Natural killer cell (primary cell): ENCODE measurements around the gene OPRL1. TPM values are rescaled to one million over a fixed set of nuclear protein-coding genes. Genes with fewer than 3 reads are reported as not detected.

Source experiments
- ATAC-seq, 3 donors: fragments of 150-1000 bp in 2 of 3; fragments of 200-7000 bp in 1 of 3; cut with Tn5 transposase; 1 replicate in 1 of 3; 2 replicates in 2 of 3; pipeline ENCODE4 v1.10.0; 2021; ENCODE audit warnings: mild to moderate bottlenecking in 2 of 3, moderate library complexity in 2 of 3
- DNase-seq, 2 donors: peaks; one replicate each; pipeline versions ENCODE4 v3.0.0 to v3.0.0-alpha.2; 2013 to 2021; ENCODE audit warnings: mixed read lengths in 1 of 2
- H3K27ac ChIP-seq: one replicate; pipeline ENCODE4 v1.5.1; 2013; ENCODE audit warnings: mild to moderate bottlenecking, low read length
- H3K27me3 ChIP-seq: one replicate; pipeline ENCODE4 v1.6.1; 2013; ENCODE audit warnings: low read length; ENCODE audit not compliant: control insufficient read depth, insufficient read depth
- H3K36me3 ChIP-seq: one replicate; pipeline ENCODE4 v1.6.1; 2013; ENCODE audit warnings: low read length; ENCODE audit not compliant: control insufficient read depth, insufficient read depth
- H3K4me1 ChIP-seq: one replicate; pipeline ENCODE4 v1.6.1; 2013; ENCODE audit warnings: low read length; ENCODE audit not compliant: control insufficient read depth, insufficient read depth
- H3K4me3 ChIP-seq: one replicate; pipeline ENCODE4 v1.5.1; 2013; ENCODE audit warnings: low read length
- H3K9me3 ChIP-seq: one replicate; pipeline ENCODE4 v1.6.1; 2013; ENCODE audit warnings: low read length; ENCODE audit not compliant: control insufficient read depth, insufficient read depth
- H3K27ac Mint-ChIP-seq, 2 donors: one replicate each; pipeline ENCODE4 v1.8.0; 2022; ENCODE audit warnings: mild to moderate bottlenecking in 2 of 2, mixed read lengths in 2 of 2, moderate library complexity in 1 of 2
- H3K27me3 Mint-ChIP-seq, 2 donors: one replicate each; pipeline ENCODE4 v1.8.0; 2022; ENCODE audit warnings: low read depth in 2 of 2, mixed read lengths in 2 of 2
- H3K36me3 Mint-ChIP-seq: one replicate; pipeline ENCODE4 v1.8.0; 2022; ENCODE audit warnings: mixed read lengths
- H3K4me1 Mint-ChIP-seq, 2 donors: one replicate each; pipeline ENCODE4 v1.8.0; 2022; ENCODE audit warnings: mixed read lengths in 2 of 2
- H3K4me3 Mint-ChIP-seq: one replicate; pipeline ENCODE4 v1.8.0; 2022; ENCODE audit warnings: mild to moderate bottlenecking, moderate library complexity, mixed read lengths
- H3K9me3 Mint-ChIP-seq, 2 donors: one replicate each; pipeline ENCODE4 v1.8.0; 2022; ENCODE audit warnings: mixed read lengths in 2 of 2
- CTCF ChIP-seq: fragments of 200-600 bp; IDR thresholded peaks from one replicate; pipeline ENCODE4 v1.8.0; 2022; ENCODE audit warnings: antibody characterized with exemption
- WGBS: methylation state at CpG from one replicate; pipeline ENCODE4 v1.1.7; 2013; ENCODE audit warnings: missing lambda C conversion rate; ENCODE audit not compliant: insufficient coverage; 5-methylcytosine and 5-hydroxymethylcytosine counted together
- intact Hi-C: fragments of 100-400 bp; cut with micrococcal nuclease; formaldehyde crosslinking; loops from one replicate; pipeline ENCODE4 v1.14.2; 2022
- total RNA-seq, 4 donors: library from RNA; stranded (reverse); fragments of 120-200 nt in 1 of 4; gene quantifications; one replicate each; pipeline versions ENCODE4 v1.2.3 to v1.2.4, GENCODE V29; 2013 to 2022

The OPRL1 gene
- total RNA-seq, 3 donors from 2014 or later (not counting 1 experiment from before 2014, with no cell fraction given): 1.2 to 2.2 (median 1.4) TPM

- no peaks in the 10 kb centered on the region for H3K36me3 ChIP-seq
- Mint-ChIP-seq H3K27ac (no peak overlapping the region), H3K36me3 (no peaks in the 10 kb centered on the region), H3K4me3 (no peak overlapping the region), H3K4me1 (peaks cover 5 to 15% of the 10 kb centered on the region in 2 donors), H3K27me3 (peaks cover 20 to 27% of the 10 kb centered on the region in 2 donors), H3K9me3 (no peaks in the 10 kb centered on the region)
- no peak for TF ChIP-seq CTCF
- DNase-seq (no peak), ATAC-seq (no peak)
- peaks cover 32% of the 10 kb centered on the region for H3K27me3 ChIP-seq
- WGBS: 18% methylated on average over 6 of the region's 11 CpGs
- no peaks in the 10 kb centered on the region for H3K9me3 ChIP-seq
- peaks cover 49% of the 10 kb centered on the region for H3K4me1 ChIP-seq
- intact Hi-C loops: no loop called here
- H3K27ac ChIP-seq: no peak overlapping the region
- peak overlapping the region; percentile 25 for H3K4me3 ChIP-seq
Measured at GRCh38 chr20:64041781-64042053, 38.2 kb upstream of the OPRL1 start.

DNA sequence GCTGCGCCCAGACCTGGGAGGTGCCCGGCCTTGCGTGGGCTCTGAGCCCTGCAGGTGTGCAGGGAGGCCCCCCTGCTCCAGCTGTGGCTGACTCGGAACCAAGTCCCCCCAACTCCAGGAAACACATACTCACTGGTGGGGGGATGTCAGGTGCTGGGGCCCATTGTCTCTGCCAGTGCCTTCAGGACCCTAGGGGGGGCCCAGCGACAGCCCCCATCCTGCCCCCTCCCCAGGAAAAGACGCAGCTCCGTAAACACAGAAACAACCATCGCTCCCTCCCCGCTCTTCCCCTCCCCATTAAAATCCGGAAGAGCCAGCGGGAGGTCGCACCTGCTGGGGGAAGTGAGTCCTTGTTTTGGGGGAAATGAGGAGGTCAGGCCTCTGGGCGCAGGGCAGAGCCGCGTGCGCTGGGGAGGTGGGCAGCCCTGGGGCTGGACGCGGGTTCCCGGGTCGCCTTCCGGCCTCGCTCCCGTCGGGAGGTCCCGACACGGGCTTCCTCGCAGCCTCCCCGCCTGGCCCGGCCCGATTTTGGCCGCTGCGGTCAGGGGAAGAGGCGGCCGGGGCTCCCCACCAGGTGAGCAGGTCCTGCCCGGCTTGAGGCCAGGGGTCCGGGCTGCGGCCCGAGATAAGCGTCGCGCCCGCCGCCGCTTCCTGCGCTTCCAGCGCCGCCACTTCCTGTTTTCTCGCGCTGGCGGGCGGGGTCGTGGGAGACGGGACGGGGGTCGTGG lies 37.7 kb upstream of the OPRL1 start:
- no peak overlapping the region for H3K27ac Mint-ChIP-seq
- DNase-seq (peak in 1 of 2 donors; percentile 49), ATAC-seq (no peak)
- no peak overlapping the region for H3K27ac ChIP-seq
- peak overlapping the region; percentile 25 for H3K4me3 ChIP-seq
- no peaks in the 10 kb centered on the region for H3K9me3 Mint-ChIP-seq
- peaks cover 30% of the 10 kb centered on the region for H3K27me3 ChIP-seq
- peaks cover 5 to 15% of the 10 kb centered on the region in 2 donors for H3K4me1 Mint-ChIP-seq
- no peaks in the 10 kb centered on the region for H3K9me3 ChIP-seq
- no peaks in the 10 kb centered on the region for H3K36me3 ChIP-seq
- peaks cover 24 to 29% of the 10 kb centered on the region in 2 donors for H3K27me3 Mint-ChIP-seq
- H3K4me1 ChIP-seq: peaks cover 45% of the 10 kb centered on the region
- TF ChIP-seq CTCF: no peak
- 0% methylated on average over 41 of the region's 55 CpGs for WGBS
- H3K36me3 Mint-ChIP-seq: no peaks in the 10 kb centered on the region
- intact Hi-C loops: no loop called here
- peak overlapping the region; percentile 42 for H3K4me3 Mint-ChIP-seq

DNA sequence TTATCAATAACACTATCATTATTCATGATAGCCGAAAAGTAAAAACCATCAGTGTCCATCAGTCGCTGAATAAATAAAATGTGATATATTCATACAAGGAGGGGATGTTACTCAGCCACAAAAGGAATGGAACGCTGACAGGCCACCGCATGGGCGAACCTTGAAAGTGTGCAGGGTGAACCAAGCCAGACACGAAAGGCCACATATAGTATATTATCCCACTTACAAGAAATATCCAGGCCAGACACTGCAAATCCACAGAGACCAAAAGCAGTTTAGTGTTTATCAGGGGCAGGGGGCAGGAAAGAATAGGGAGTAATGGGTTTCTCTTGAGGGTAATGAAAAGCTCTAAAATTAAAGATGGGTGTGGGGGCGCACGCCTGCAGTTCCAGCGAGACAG lies 36.1 kb upstream of the OPRL1 start:
- H3K27me3 ChIP-seq: peaks cover 25% of the 10 kb centered on the region
- TF ChIP-seq CTCF: no peak
- no peaks in the 10 kb centered on the region for H3K36me3 ChIP-seq
- Mint-ChIP-seq H3K36me3 (no peaks in the 10 kb centered on the region), H3K27ac (no peak overlapping the region), H3K4me3 (no peak overlapping the region), H3K4me1 (peaks cover 0 to 6% of the 10 kb centered on the region in 2 donors), H3K9me3 (no peaks in the 10 kb centered on the region), H3K27me3 (peaks cover 22 to 30% of the 10 kb centered on the region in 2 donors)
- H3K4me1 ChIP-seq: peaks cover 31% of the 10 kb centered on the region
- 92% methylated on average over 7 of the region's 9 CpGs for WGBS
- no peak overlapping the region for H3K4me3 ChIP-seq
- no peak for ATAC-seq
- no peak for DNase-seq
- no peak overlapping the region for H3K27ac ChIP-seq
- intact Hi-C loops: no loop called here
- H3K9me3 ChIP-seq: no peaks in the 10 kb centered on the region
